HepG2 (cell line): ENCODE data around the gene LCMT2.
"Not testable (repeated sequence)": the region's sequence is repeated elsewhere in the genome, so short reads cannot be mapped to it uniquely, and the experiment has no call there.

ENCODE experiments used
- ASH2L ChIP-seq: fragments of 300-600, 200-600 bp; sonication (generic); IDR thresholded peaks from 2 replicates; pipeline ENCODE4 v1.7.0; 2017; ENCODE audit warnings: low read depth, mild to moderate bottlenecking, moderate library complexity, mixed read lengths, low read length; ENCODE audit not compliant: insufficient read length
- CEBPB ChIP-seq: IDR thresholded peaks from 2 replicates; pipeline ENCODE4 v1.6.1; 2011; ENCODE audit warnings: low read depth, low read length, improper control_type of control experiment, borderline replicate concordance
- HMGA1 ChIP-seq: sonication (generic); formaldehyde crosslinking; conservative IDR thresholded peaks from 2 replicates; pipeline ENCODE4 v1.4.0; 2020; ENCODE audit warnings: missing genetic modification reagents
- PAX8 ChIP-seq: sonication (generic); formaldehyde crosslinking; IDR thresholded peaks from 2 replicates; pipeline ENCODE4 v1.8.0; 2022; ENCODE audit warnings: mild to moderate bottlenecking, missing genetic modification reagents, borderline replicate concordance
- SIN3B ChIP-seq: fragments of 150-350 bp; IDR thresholded peaks from 2 replicates; pipeline ENCODE4 v1.6.1; 2014; ENCODE audit warnings: low read length

- TF ChIP-seq ASH2L; CEBPB; SIN3B; HMGA1 (CRISPR knock-in tag); PAX8 (CRISPR knock-in tag): not testable (repeated sequence)
These were observed 40.7 kb downstream of the LCMT2 start for GRCh38 chr15:43289656-43290055.
